Kidney epithelial cell (primary cell): Measurements from ENCODE around the gene TPSAB1. TPM values are rescaled to one million over a fixed set of nuclear protein-coding genes. Genes with fewer than 3 reads are reported as not detected.
"Not testable (repeated sequence)": the region's sequence is repeated elsewhere in the genome, so short reads cannot be mapped to it uniquely, and the experiment has no call there.

Source experiments
- DNase-seq: peaks from one replicate; pipeline ENCODE4 v3.0.0-alpha.2; 2010; ENCODE audit warnings: low read depth
- H3K27me3 ChIP-seq: 2 replicates; pipeline ENCODE4 v1.6.0; 2011; ENCODE audit warnings: low read length; ENCODE audit not compliant: control insufficient read depth, insufficient read depth
- H3K36me3 ChIP-seq: 2 replicates; pipeline ENCODE4 v1.5.1; 2011; ENCODE audit warnings: low read length; ENCODE audit not compliant: control insufficient read depth, insufficient read depth
- H3K4me3 ChIP-seq: 2 replicates; pipeline ENCODE4 v1.5.1; 2011; ENCODE audit warnings: low read depth, mild to moderate bottlenecking, control low read depth, low read length
- CTCF ChIP-seq: IDR thresholded peaks from 2 replicates; pipeline ENCODE4 v1.5.1; 2011; ENCODE audit warnings: mild to moderate bottlenecking, moderate library complexity, low read length, control low read depth, inconsistent platforms; ENCODE audit not compliant: insufficient read depth, poor library complexity, severe bottlenecking
- total RNA-seq: library from RNA; depleted of rRNA; stranded (reverse); fragments of >200 nt; gene quantifications from 2 replicates; pipeline ENCODE4 v1.2.3, GENCODE V29; 2015

Gene TPSAB1
- total RNA-seq, 1 donor from 2014 or later, result not detected

GRCh38 chr16:1271380-1271723 is 30.8 kb downstream of the TPSAB1 start:
- Histone ChIP-seq H3K4me3 (no peak overlapping the region), H3K27me3 (peaks cover 13% of the 10 kb centered on the region), H3K36me3 (no peaks in the 10 kb centered on the region)
- DNase-seq, result no peak
- TF ChIP-seq CTCF, result no peak

GRCh38 chr16:1271724-1272413 is 31.4 kb downstream of the TPSAB1 start:
- H3K27me3 ChIP-seq, result peaks cover 13% of the 10 kb centered on the region
- not testable (repeated sequence) for H3K36me3 ChIP-seq, H3K4me3 ChIP-seq, DNase-seq

GRCh38 chr16:1272453-1273198 is 32.1 kb downstream of the TPSAB1 start:
- H3K27me3 ChIP-seq, result peaks cover 18% of the 10 kb centered on the region
- DNase-seq, result no peak
- H3K36me3 ChIP-seq, result no peaks in the 10 kb centered on the region
- TF ChIP-seq CTCF, result no peak
- no peak overlapping the region for H3K4me3 ChIP-seq

- Histone ChIP-seq H3K36me3 (no peaks in the 10 kb centered on the region), H3K27me3 (peaks cover 30% of the 10 kb centered on the region), H3K4me3 (no peak overlapping the region)
- no peak for TF ChIP-seq CTCF
- no peak for DNase-seq
Measured at GRCh38 chr16:1273816-1274215, 33.3 kb downstream of the TPSAB1 start.

GRCh38 chr16:1274767-1275166 is 34.3 kb downstream of the TPSAB1 start:
- no peak for TF ChIP-seq CTCF
- no peaks in the 10 kb centered on the region for H3K36me3 ChIP-seq
- DNase-seq, result no peak
- peaks cover 39% of the 10 kb centered on the region for H3K27me3 ChIP-seq
- no peak overlapping the region for H3K4me3 ChIP-seq

GRCh38 chr16:1275791-1276579 is 35.5 kb downstream of the TPSAB1 start:
- no peak for DNase-seq
- no peak overlapping the region for H3K4me3 ChIP-seq
- TF ChIP-seq CTCF, result no peak
- peaks cover 43% of the 10 kb centered on the region for H3K27me3 ChIP-seq
- no peaks in the 10 kb centered on the region for H3K36me3 ChIP-seq
